Astrocyte of the hippocampus (primary cell): ENCODE measurements around the gene PLA2R1.

Experiments
- DNase-seq: peaks from one replicate; pipeline ENCODE4 v3.0.0; 2011; ENCODE audit warnings: low read depth, low spot score

The PLA2R1 gene

DNA sequence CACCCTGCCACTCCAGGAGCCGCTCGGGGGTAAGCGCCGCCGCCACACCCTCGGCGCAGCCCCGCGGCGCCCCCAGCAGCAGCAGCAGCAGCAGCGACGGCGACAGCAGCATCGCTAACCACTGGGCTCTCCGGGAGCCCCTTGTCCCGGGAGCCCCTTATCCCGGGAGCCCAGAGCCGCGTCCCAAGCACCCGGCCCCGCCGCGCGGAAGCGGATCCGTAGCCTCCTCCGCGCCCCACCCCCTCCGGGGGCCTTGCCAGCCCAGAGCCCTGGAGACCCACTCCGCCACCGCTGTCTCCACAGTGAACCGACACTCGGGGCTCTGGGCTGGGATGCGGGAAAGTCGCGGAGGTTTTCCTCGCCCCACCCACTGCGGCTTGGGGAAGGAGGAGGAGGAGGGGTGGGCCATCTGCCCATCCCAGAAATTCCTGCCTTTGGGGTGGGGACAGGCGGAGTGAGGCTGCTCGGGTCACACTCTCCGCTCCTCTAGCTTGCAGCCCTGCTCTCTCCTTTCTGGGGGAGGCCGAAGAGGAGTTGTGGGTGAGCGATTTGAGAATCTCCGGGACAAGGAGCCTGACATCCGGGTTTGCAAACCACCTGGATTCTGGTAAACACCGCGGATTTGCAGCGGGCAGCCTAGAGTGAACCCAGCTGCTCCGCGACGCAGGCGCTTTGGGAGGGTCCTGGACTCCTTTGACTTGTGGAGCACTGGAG is at the start of gene PLA2R1:
TSS of gene PLA2R1 (minus strand) at position 324 of the 714 bp plus-strand sequence. CDS start at position 112, 212 bp downstream.
- DNase-seq: peak; percentile 76

DNA sequence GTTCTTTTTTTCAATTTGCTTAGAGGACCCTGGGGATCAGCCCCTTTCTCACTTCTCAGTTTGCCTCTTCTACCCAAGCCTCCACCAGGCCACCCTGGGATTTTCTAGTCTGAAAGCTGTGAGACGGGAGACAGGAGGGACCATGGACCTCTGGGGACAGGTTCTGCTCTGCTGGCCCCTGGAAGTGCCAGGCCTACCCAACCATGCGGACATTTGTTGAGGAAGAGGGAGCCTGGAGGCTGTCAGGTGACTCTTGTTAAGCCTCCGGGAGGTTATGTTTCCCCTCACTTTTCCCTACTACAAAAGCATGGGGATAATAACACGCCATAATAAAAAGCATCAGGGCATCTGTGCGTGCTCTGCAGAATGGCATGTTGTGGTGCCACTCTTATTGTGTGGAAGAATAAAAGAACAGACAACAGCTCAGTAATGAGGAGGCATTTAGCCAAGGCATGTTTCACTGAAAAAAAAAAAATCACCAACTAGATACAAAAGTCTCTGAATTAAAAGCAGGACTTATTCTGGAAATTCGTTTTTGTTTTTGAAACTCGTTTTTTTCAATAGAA is 48.3 kb upstream of the PLA2R1 start:
- peak; percentile 31 for DNase-seq

DNA sequence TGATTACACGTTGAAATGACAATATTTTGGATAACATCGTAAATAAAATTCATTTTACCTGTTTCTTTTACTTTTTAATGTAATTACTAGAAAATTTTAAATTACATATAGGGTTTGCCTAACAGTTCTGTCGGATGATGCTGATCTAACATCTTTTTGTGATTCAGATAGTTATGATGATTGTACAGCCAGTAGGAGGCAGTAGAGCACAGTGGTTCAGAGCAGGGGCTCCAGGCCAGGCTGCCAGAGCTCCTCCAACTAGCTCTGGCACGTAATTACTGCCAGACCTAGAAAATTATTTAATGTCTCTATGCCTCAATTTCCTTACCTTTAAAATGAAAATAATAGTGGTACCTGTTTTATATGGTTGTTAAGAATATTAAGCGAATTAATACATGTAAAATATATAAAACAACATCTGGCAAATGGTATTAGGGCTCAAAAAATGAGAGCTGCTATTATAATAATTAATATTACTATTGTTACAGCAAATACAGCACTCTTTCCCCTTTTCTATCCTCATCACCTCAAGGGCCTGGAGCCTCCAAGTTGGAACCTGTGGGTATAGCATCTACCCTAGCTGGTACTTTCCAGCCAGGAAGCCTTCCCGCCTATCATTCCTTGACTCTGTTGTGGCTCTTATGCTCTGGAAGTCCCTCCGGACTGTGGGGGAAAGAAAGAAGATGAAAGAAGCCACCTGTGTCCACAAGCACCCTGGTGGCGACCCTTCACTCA is 47.7 kb upstream of the PLA2R1 start:
- DNase-seq: peak; percentile 93

DNA sequence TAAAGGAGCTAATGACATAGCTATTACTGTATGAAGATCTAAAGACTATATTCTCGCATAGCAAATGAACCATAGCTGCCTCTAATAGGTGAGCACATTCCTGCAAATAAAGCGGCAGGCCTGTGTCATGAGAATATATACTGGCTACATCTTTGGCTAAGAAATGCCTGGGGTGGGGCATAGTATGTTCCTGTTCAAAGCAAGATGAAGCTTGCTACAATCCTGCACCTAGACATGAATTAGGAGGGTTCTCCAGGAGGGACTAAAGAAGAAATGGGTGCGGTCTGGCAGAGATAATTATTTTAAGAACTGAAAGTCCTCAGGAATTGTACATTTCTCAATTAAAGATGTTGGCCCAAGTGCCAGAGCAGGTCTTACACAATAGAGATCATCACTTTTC is 46.8 kb upstream of the PLA2R1 start:
- no peak for DNase-seq

DNA sequence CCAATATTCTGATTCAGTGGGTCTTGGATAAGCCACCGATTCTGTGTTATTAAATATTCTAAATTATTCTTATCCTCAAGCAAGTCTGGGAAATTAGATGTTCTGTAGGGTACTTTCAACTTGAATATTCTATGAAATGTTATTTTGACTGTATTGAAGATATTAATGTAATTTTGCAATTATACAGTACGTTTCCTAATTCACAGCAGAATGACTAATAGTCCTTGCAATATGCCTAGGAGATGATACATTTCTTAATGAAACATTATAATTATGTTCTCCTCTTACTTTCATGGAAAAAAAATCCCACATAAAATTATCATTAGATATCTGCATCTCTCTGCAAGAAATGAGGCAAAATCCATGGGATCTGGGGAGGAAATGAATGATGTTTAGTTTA is 46.2 kb upstream of the PLA2R1 start:
- no peak for DNase-seq

DNA sequence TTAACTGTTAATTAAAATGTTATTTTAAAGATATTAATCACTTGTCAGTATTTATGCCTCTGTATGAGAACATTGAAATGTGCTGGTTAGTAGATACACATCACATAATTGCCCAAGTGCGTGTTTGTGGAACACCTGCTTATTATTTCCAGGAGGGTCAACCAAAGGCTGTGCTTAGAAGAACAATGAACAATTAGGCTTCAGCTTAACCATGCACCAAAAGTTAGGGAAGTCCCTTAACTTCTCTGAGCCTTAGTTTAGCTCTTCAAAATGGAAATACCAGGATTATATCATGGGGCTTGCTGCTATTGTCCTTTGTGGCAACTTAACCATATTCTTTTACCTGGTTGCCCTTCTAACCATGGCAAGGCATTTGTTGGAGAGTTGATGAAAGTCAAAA is 43.0 kb upstream of the PLA2R1 start:
- DNase-seq: no peak

DNA sequence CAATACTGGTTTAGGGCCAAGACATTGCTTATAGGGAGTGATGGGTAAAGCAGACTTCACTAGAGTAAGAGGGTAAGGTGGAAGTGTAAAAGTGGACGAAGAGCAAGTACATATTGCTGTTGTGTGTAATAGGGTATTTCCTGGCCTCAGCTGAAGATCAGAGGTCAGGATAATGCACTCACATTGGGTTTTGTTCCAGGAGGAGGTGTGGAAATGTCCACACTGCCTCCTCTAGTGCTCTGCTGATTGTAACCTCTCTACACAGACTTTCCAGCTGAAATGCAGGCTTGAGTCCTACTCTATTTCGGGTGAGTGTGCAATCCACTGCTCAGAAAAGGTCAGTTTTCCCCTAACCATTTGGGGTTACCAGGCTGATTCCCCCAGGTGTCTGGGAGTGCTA is 41.7 kb upstream of the PLA2R1 start:
- DNase-seq: no peak

DNA sequence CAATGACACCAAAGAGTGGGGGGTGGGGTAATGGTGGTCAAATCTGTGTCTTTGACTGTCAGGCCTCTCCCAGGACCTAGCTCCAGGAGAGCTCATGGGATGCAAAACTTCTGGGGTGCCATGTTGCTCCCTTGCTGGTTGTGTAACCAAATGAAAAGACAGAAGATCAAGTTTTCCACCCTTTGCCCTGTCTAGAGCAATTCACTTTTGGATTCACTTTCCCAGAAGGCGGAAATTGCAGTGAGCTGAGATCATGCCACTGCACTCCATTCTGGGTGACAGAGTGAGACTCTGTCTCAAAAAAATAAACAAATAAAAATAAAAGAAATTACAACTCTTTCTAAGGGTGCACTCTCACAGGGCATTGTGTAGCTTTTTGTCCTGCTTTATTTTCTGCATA is 34.9 kb upstream of the PLA2R1 start:
- DNase-seq: no peak

DNA sequence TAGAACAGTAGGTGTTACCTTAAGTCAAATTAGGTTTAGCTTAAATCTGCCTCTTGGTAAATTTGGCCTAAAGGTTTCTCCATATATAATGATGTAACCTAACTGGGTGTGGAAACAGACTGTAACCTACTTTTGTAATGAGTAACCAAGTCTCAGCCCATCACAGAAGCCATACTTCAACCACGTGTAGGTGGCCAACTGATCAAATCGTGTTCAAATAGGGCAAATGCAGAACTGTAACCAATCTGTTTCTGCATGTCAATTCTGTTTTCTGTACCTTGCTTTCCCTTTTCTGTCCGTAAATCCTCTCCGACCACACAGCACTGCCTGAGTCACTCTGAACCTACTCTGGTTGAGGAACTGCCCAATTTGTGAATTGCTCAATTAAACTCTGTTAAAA is 34.0 kb upstream of the PLA2R1 start:
- DNase-seq: no peak

DNA sequence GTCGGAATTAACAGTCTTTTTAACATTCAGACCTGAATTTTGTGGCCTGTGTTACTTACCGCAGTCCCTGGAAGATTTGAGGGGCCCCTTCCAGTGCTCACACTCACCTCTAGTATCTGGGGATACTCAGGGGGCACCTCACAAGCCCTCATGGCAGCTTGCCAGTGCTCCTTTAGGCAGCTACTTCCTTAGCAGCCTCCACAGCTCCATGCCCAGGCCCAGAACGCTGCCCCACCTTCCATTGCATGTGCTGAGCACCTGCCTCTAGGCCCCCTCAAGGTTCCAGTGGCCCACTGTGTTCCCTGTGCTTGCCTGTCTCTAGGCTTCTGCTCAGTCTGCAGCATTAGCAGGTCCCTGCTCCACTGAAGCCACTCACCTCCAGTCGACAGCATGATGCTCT is 30.0 kb upstream of the PLA2R1 start:
- no peak for DNase-seq

DNA sequence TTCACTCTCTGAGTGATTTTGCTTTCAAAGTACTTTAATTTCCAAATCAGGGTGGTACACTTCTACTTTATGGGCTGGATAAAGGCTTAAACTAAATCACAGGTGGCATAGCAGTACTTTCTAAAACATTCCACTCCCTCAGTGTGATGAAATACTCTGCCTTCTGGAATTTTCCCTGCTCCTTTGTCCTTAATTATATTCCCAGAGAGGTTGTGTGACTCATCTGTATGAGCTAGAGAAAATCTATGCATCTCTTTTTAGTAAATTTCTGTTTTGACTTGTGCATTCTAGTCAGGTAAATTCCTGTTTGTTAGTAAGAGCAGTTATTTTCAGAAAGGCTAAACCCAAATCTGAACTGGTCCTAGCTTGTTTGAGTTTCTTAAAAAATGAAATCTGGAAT is 29.0 kb upstream of the PLA2R1 start:
- peak; percentile 75 for DNase-seq

DNA sequence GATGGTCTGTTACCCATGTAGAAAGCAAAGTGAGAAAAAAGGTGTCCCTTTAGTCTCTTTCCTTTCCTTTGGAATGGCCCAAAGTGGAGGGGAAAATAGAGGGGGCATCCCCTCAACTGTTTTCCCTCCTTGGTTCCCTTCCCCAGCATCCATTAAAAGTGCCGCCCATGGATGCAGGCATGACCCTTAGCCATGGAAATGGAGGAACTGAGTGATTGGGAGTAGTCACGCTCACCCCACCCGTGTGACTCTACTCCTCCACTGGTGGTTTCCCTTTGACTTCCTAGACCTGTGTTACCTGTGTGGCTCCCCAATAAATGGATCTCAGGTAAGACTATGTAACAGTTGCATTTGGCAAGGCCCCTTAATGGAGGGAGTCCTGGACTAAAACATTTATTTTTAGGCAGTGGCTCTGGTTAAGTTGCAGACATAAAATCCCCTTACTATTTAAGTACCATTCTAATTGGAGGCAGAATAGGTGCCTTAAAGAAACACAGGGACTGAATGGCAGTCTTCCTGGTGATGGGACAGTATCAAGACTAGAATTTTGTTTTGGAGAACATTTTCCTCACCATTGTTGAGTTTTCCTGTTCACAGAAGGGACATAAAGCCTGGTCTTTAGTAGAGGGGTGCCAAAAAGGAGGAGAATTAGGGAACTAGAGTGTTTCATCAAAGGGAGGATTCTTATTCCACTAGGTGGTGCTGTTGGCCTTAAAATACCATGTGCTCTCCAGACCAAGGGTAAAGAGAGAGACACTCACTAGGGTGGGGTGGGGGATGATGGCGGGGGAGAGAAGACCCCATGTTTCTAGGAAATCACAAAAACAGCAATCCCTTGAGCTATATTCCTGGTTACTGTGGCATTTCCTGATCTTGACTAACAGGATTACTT is 25.7 kb upstream of the PLA2R1 start:
- peak; percentile 41 for DNase-seq

DNA sequence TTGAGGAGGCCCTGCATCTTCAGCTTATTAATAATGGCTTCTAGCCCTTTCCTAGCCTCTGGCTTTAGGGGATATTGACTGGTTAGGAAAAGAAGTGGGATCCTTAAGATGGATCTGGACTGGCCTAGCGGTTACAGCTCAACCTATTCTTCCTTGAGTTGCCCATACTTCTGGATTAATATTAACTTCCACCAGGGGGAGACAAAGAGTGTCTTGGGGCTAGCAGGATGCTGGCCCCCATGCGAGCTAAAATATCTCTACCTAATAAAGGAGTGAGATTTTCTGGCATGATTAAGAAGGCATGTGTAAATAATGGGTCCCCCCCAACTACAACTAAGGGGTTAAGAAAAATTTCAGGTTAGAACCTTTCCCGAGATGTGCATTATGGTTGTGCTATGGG is 23.2 kb upstream of the PLA2R1 start:
- DNase-seq: no peak

DNA sequence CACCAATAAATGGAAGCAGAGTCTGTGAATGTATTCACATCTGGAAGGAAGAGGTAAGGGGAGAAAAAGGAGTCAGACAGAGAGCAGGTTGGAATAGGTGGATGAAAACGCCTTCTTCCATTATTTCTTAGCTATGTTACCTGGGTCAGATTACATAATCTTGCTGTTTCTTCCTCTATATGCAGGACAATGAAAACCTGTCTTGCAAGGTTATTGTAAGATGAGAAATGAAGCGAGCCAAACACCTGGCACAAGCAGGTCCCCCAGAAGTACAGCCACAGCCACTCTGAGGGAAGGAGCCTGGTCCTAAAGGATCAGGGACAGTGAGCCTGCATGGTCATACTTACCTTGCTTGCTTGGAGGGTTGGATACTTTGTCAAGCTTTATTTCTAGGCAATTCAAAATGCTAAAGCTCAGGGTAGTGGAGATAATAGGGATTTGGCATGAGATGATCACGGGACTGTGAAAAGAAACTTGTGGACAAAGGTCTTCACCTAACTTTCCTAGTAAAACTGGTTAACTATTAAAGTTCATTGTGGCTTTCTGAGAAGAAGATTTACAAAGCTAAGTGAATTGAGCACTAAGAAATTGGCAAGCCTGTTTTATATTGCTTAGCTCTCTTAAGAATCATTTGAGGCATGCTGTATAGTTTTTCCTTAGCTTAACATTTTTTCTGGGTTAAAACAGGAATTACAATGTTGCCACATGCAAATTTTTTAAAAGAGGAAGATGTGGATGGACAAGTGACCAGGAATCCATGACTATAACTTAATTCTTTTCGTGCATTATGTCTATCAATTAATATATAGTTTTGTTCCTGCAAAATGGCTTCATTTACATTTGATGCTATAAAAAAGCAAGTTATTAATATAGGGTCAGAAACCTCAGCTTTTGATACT is 15.7 kb upstream of the PLA2R1 start:
- DNase-seq: no peak

DNA sequence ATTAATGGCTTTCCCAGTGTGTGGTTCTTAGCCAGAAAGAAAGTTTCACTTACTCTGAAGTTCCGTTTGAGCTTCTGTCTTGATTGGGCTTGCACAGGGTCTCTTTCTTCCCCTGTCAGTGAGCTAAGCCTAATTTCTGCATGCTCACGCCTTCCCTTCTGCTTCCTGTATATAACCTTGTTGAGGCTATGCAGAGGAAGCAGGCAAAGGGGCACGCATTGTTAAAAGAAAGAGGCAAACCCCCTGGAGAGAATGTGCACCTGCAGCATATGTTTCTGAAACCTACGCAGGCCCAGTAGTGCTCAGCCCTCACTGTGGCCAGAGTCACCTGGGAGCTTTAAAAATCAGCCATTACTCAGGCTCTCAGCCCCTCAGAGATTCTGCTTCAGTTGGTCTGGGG is 14.5 kb upstream of the PLA2R1 start:
- DNase-seq: no peak

DNA sequence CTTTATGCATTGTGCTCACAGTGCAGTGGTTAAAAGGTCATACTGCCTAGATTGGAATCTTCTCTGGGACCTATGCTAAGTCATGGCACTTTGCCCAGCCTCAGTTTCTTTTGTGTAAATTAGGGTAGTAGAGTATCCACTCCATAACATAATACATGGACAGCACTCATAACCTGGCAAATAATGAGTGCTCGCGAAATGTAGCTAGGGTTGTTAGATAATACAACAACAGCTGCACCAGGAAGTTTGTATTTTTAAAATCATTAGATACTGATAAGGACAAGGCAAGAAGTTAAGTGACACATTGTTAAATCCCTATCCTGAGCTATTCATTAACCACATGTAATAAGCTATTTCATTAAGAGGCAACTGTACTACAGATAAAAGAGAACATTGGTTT is 13.8 kb upstream of the PLA2R1 start:
- DNase-seq: no peak

DNA sequence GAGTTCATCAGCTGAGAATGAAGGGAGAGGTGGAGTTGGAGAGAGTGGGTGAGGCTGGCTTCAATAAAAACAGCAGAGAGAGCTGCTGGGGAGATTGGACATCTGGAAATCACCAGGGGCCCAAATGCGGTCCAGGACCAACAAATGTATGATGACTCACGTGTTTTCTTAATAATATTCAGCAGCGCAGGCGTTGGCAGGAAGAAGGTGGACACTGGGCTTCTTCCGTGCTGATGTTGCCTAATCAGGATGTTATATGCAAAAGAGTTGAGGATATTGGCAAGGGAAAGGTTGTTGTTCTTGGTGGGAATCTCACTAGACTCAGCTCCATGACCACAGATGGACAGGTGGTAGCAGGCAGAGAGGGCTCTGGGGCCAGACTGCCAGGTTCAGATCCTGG is 12.8 kb upstream of the PLA2R1 start:
- peak; percentile 68 for DNase-seq

DNA sequence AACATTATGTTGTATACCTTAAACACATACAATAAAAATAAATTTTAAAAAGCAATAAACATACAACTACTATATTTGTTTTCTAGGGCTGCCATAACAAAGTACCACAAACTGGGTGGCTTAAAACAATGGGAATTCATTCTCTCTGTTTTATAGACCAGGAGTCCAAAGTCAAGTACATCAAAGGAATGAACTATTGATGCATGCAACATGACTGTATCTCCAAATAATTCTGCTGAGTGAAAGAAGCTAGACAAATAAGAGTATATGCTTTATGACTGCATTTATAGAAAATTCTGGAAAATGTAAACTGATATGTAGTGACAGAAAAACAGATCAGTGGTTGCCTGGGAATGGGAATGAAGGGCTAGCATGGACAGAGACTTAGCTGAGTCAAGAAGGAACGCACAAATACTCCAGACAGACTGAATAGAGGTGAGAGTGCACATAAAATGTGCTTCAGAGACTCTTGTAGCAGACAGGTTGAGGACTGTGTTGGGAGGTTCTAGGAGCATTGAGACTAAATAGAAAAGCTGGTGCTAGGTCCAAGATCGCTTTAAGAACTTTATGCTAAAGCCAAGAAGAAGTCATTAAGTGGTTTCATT is 11.0 kb upstream of the PLA2R1 start:
- DNase-seq: no peak

DNA sequence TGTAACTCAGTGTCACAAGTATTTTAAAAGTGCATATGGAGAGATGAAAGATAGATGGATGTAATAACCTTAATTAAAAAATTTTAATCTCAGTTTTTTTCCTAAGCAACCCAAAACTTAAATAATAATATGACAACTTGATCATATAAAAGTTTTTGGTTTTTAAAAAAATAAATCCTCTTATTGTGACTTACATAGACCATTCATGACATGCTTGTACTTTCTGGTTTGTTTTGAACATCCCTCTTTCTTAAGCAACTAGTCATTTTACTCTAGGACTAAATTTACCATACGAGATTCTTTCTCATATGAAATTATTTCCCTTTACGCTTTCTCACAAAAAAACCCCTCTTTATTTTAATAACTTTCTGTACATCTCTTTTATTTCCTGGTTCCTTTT is 6.5 kb upstream of the PLA2R1 start:
- DNase-seq: no peak

DNA sequence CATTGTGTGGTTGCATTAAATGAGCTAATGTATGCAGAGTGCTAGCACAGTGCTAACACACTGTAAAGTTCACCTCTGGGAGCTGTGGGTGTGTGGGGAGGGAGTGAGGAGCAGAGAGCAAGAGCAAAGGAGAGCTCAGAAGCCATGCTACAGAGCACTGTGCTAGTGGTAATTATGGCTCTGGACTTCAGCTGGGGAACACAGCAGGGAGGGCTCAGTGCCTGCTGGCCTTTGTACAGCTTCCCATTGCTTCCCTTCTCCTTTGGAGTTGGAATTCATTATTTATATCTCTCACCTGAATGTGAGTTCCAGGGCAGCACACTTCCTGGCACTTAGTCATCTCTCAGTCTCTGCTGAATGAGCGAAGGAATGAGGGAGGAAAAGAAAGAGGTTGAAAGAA is 2.5 kb upstream of the PLA2R1 start:
- no peak for DNase-seq
